Activated T-cell treated with anti-CD3 and anti-CD28 coated beads for 48 hours (primary cell): ENCODE measurements around the gene INPPL1.

Experiments
- DNase-seq: peaks from one replicate; pipeline ENCODE4 v3.0.0-alpha.2; 2020; ENCODE audit warnings: low read depth

The INPPL1 gene

GRCh38 chr11:72287293-72287692, 62.7 kb downstream of the INPPL1 start:
- no peak for DNase-seq
